ENCODE measurements around the gene IL17RD. TPM values are rescaled to one million over a fixed set of nuclear protein-coding genes. Genes with fewer than 3 reads are reported as not detected.

Gene IL17RD
- polyA plus RNA-seq, 1 of the 3 experiments (the other 2 are of a cell fraction): 2.4 TPM

DNA sequence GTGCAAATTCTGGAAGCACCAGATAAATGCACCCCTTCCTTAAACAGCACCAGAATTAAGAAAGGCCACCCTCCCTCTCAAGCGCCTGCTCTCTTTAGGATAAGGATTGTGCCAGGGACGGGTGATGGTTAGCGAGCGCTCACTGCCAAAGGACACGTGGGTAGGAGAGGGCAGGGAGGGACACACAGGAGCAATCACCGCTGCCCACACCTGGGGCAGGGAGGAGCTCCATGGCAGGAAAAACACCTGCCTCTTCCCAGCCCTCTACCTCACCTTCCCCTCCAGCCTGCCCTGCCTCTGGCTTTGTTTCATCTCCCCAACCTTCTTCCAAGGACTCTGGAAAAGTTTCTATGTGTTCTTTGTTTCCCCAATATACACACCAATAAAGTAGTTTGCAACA is 112.0 kb downstream of the IL17RD start:
- H4K20me1 ChIP-seq (ENCODE audit: insufficient read depth): no peaks in the 10 kb centered on the region

More for the DNA sequence above, 112.0 kb downstream of the IL17RD start:
- Histone ChIP-seq H2AFZ (ENCODE audit: low read depth) (no peak overlapping the region), H3K4me1 (ENCODE audit: control insufficient read depth in 1 of 2, insufficient read depth in 2 of 2, low read depth in 1 of 2, low read length in 1 of 2) (no peaks in the 10 kb centered on the region; a peak in 1 of 4 replicates), H3K9me2 (no peaks in the 10 kb centered on the region), H3K4me3 (ENCODE audit: low read depth in 2 of 2, low read length in 1 of 2) (no peak overlapping the region), H3K36me3 (replicated peaks in 1 of 2; ENCODE audit: control insufficient read depth in 1 of 2, insufficient read depth in 2 of 2, low read length in 1 of 2) (no peaks in the 10 kb centered on the region), H3K27ac (ENCODE audit: low read depth in 2 of 2, low read length in 1 of 2) (no peak overlapping the region), H3K79me2 (ENCODE audit: insufficient read depth) (no peaks in the 10 kb centered on the region), H3F3A (replicated peaks; ENCODE audit: insufficient read depth) (peaks cover 2% of the 10 kb centered on the region), H3K9ac (no peak overlapping the region), H3K4me2 (no peak overlapping the region), H3K9me3 (no peaks in the 10 kb centered on the region), H3K27me3 (ENCODE audit: insufficient read depth) (no peaks in the 10 kb centered on the region)
- 94% methylated on average over 6 of the region's 6 CpGs for WGBS (ENCODE audit: low lambda C conversion rate)
- TF ChIP-seq GATA2 (CRISPR knock-in tag; IDR thresholded peaks at IDR 0.05) (no peak), RCOR1 (IDR thresholded peaks at IDR 0.05; ENCODE audit: low read length) (no peak), POLR2AphosphoS5 (IDR thresholded peaks at IDR 0.05; ENCODE audit: low read depth, low read length) (no peak), MAX (IDR thresholded peaks at IDR 0.05; ENCODE audit: low read depth) (no peak), MXI1 (IDR thresholded peaks at IDR 0.05; ENCODE audit: low read depth, low read length) (no peak), TAF1 (IDR thresholded peaks at IDR 0.05; ENCODE audit: borderline replicate concordance, low read depth, low read length) (no peak), GABPA (IDR thresholded peaks at IDR 0.05; ENCODE audit: low read depth) (no peak), NRF1 (IDR thresholded peaks at IDR 0.05; ENCODE audit: low read depth, low read length) (no peak), JUND (IDR thresholded peaks at IDR 0.05) (no peak), SMC3 (IDR thresholded peaks at IDR 0.05; ENCODE audit: low read depth, low read length) (no peak), RXRA (IDR thresholded peaks at IDR 0.05; ENCODE audit: borderline replicate concordance, low read depth) (no peak), FOXJ3 (CRISPR knock-in tag; IDR thresholded peaks at IDR 0.05) (no peak), EP300 (IDR thresholded peaks at IDR 0.05; ENCODE audit: borderline replicate concordance in 1 of 2, low read depth in 1 of 2, low read length in 1 of 2) (no peak), CHD2 (IDR thresholded peaks at IDR 0.05; ENCODE audit: low read length, partially characterized antibody) (no peak), TCF12 (IDR thresholded peaks at IDR 0.05) (no peak), USF2 (IDR thresholded peaks at IDR 0.05; ENCODE audit: borderline replicate concordance, low read depth, low read length) (no peak), NFIC (IDR thresholded peaks at IDR 0.05; ENCODE audit: borderline replicate concordance) (no peak)
- TF ChIP-seq, protein P1, sequence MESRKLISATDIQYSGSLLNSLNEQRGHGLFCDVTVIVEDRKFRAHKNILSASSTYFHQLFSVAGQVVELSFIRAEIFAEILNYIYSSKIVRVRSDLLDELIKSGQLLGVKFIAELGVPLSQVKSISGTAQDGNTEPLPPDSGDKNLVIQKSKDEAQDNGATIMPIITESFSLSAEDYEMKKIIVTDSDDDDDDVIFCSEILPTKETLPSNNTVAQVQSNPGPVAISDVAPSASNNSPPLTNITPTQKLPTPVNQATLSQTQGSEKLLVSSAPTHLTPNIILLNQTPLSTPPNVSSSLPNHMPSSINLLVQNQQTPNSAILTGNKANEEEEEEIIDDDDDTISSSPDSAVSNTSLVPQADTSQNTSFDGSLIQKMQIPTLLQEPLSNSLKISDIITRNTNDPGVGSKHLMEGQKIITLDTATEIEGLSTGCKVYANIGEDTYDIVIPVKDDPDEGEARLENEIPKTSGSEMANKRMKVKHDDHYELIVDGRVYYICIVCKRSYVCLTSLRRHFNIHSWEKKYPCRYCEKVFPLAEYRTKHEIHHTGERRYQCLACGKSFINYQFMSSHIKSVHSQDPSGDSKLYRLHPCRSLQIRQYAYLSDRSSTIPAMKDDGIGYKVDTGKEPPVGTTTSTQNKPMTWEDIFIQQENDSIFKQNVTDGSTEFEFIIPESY (IDR thresholded peaks at IDR 0.05; ENCODE audit: borderline replicate concordance, low read depth): no peak
- TF ChIP-seq, protein P2, sequence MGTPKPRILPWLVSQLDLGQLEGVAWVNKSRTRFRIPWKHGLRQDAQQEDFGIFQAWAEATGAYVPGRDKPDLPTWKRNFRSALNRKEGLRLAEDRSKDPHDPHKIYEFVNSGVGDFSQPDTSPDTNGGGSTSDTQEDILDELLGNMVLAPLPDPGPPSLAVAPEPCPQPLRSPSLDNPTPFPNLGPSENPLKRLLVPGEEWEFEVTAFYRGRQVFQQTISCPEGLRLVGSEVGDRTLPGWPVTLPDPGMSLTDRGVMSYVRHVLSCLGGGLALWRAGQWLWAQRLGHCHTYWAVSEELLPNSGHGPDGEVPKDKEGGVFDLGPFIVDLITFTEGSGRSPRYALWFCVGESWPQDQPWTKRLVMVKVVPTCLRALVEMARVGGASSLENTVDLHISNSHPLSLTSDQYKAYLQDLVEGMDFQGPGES (IDR thresholded peaks at IDR 0.05; ENCODE audit: low read depth, low read length): no peak
- DNase-seq: no peak
- ChIA-PET POLR2A (no interaction called here), CTCF (no interaction called here)

Data from SK-N-SH (cell line).